MCF 10A (cell line): ENCODE results near the gene UROS. TPM values are rescaled to one million over a fixed set of nuclear protein-coding genes. Genes with fewer than 3 reads are reported as not detected.

ENCODE experiments used
- BruUV-seq: library from RNA; stranded (reverse); fragments of 400-500 nt; replicated peaks from 2 replicates; lab custom pipeline; 2021; lab: Mats Ljungman, UMichigan
- CTCF ChIA-PET: fragments of 300-600 bp; sonication (Branson Sonifier 250); formaldehyde crosslinking; extraction: SDS; loops from one replicate; lab custom pipeline; 2021; ENCODE audit warnings: antibody characterized with exemption, inconsistent platforms; lab: Yijun Ruan, JAX
- POLR2A ChIA-PET: fragments of 300-600, 350-650 bp; sonication (Branson Sonifier 250); formaldehyde crosslinking; extraction: SDS; loops from one replicate; lab custom pipeline; 2020; ENCODE audit warnings: antibody characterized with exemption, inconsistent platforms; lab: Yijun Ruan, JAX
- DNase-seq: peaks from one replicate; pipeline ENCODE4 v3.0.0-alpha.2; 2018; ENCODE audit not compliant: unreplicated experiment
- H3K27ac Mint-ChIP-seq: one replicate; pipeline ENCODE4 v1.8.0; 2022; ENCODE audit warnings: mild to moderate bottlenecking, low read depth, mixed read lengths; ENCODE audit not compliant: unreplicated experiment
- H3K27me3 Mint-ChIP-seq: one replicate; pipeline ENCODE4 v1.8.0; 2022; ENCODE audit warnings: mixed read lengths; ENCODE audit not compliant: insufficient read depth, unreplicated experiment
- H3K36me3 Mint-ChIP-seq: one replicate; pipeline ENCODE4 v1.8.0; 2022; ENCODE audit warnings: mild to moderate bottlenecking, moderate library complexity, mixed read lengths; ENCODE audit not compliant: insufficient read depth, unreplicated experiment
- H3K4me1 Mint-ChIP-seq: one replicate; pipeline ENCODE4 v1.8.0; 2022; ENCODE audit warnings: mixed read lengths; ENCODE audit not compliant: insufficient read depth, unreplicated experiment
- H3K4me3 Mint-ChIP-seq: one replicate; pipeline ENCODE4 v1.8.0; 2022; ENCODE audit warnings: mild to moderate bottlenecking, moderate library complexity, mixed read lengths; ENCODE audit not compliant: unreplicated experiment
- H3K9me3 Mint-ChIP-seq: one replicate; pipeline ENCODE4 v1.8.0; 2022; ENCODE audit warnings: mixed read lengths; ENCODE audit not compliant: unreplicated experiment
- intact Hi-C: fragments of 100-400 bp; cut with micrococcal nuclease; formaldehyde crosslinking; loops from 2 replicates; pipeline ENCODE4 v1.14.1; 2022
- total RNA-seq: library from RNA; stranded (reverse); gene quantifications from 2 replicates; pipeline ENCODE4 v1.2.3, GENCODE V29; 2022
- TF ChIP-seq, protein P1 (sequence below): fragments of 200-600 bp; IDR thresholded peaks from one replicate; pipeline ENCODE4 v1.8.0; 2022; ENCODE audit warnings: antibody characterized with exemption, mild to moderate bottlenecking; ENCODE audit not compliant: unreplicated experiment

UROS gene
- total RNA-seq, 1 experiment from 2014 or later, result 64.4 TPM

DNA sequence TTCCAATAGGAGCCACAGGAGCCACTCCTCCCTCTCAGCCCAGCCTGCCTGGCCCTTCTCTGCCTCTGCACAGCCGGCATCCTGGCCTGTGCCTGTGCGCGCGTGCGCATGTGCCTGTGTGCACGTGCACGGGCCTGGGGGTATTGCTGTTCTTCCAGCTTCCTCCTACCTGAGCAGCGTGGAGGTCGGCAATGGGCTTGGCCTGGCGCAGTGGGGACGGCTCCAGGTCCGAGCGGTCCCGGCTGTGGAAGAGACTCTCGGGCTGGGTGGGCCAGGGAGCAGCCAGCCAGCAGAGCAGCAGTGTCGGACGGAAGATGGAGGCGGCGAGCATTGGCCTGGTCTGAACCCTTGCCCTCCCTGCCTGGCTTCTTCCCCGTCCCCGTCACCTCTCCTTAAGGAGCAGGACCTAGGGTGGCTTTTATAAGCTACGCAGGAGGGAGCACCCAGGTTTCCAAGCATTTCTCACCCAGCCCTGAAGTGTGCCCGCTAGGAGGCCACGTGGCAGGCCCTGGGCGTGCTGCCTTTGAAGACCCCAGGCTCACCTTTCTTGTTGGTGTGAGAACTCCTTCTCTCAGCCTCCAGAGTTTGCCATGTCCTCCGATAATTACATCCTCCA lies 47.5 kb downstream of the UROS start, which contains the start of gene MMP21:
TSS of gene MMP21 (minus strand) at position 331 of the 616 bp plus-strand sequence. CDS start at position 331, 0 bp downstream.
- ChIA-PET POLR2A (no interaction called here), CTCF (no interaction called here)
- BruUV-seq, result no TSS peak

DNA sequence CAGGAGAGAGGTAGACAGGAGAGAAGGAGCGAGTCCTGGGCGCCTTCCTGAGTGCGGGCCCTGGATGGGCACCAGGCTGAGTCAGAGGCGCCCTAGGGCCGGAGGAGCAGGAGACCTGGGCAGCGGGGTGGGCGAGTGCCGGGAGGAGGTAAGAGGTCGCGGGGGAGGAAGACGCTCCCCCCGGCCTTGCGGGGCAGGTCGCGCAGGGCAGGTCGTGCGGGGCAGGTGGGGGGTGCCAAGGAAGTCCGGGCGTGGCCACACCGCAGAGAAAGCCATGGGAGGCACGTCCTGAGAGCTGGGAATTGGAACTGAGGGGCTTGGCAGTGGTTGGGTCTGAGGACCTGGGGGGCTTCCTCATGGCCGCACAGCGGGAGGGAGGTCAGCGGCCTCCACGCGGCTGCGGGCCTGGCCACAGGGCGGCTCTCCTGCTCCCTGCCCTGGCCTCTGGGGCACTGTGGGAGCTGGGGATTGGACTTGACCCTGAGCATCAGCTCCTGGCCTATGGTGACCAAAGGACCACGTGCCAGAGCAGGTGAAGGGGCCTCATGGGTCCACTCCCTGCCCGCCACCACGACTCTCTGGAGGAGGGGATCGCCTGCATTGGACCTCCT lies 48.4 kb downstream of the UROS start:
- Mint-ChIP-seq H3K4me1 (peaks cover 6% of the 10 kb centered on the region), H3K36me3 (no peaks in the 10 kb centered on the region), H3K27me3 (peaks cover 31% of the 10 kb centered on the region), H3K9me3 (peaks cover 7% of the 10 kb centered on the region), H3K27ac (peak overlapping the region; percentile 7), H3K4me3 (no peak overlapping the region)
- ChIA-PET CTCF (no interaction called here), POLR2A (no interaction called here)
- no TSS peak for BruUV-seq
- TF ChIP-seq, protein P1, sequence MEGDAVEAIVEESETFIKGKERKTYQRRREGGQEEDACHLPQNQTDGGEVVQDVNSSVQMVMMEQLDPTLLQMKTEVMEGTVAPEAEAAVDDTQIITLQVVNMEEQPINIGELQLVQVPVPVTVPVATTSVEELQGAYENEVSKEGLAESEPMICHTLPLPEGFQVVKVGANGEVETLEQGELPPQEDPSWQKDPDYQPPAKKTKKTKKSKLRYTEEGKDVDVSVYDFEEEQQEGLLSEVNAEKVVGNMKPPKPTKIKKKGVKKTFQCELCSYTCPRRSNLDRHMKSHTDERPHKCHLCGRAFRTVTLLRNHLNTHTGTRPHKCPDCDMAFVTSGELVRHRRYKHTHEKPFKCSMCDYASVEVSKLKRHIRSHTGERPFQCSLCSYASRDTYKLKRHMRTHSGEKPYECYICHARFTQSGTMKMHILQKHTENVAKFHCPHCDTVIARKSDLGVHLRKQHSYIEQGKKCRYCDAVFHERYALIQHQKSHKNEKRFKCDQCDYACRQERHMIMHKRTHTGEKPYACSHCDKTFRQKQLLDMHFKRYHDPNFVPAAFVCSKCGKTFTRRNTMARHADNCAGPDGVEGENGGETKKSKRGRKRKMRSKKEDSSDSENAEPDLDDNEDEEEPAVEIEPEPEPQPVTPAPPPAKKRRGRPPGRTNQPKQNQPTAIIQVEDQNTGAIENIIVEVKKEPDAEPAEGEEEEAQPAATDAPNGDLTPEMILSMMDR, result no peak
- DNase-seq, result no peak
- intact Hi-C loops, result no loop called here

More for the DNA sequence above, 47.5 kb downstream of the UROS start, which contains the start of gene MMP21:
- peaks cover 31% of the 10 kb centered on the region for H3K27me3 Mint-ChIP-seq
- no peak for DNase-seq
- H3K4me1 Mint-ChIP-seq, result peaks cover 6% of the 10 kb centered on the region
- no peaks in the 10 kb centered on the region for H3K36me3 Mint-ChIP-seq
- H3K27ac Mint-ChIP-seq, result peak within 1 kb of the TSS; percentile 7
- H3K9me3 Mint-ChIP-seq, result peaks cover 7% of the 10 kb centered on the region
- H3K4me3 Mint-ChIP-seq, result no peak within 1 kb of the TSS
- intact Hi-C loops, result no loop called here
- TF ChIP-seq, protein P1, result no peak

DNA sequence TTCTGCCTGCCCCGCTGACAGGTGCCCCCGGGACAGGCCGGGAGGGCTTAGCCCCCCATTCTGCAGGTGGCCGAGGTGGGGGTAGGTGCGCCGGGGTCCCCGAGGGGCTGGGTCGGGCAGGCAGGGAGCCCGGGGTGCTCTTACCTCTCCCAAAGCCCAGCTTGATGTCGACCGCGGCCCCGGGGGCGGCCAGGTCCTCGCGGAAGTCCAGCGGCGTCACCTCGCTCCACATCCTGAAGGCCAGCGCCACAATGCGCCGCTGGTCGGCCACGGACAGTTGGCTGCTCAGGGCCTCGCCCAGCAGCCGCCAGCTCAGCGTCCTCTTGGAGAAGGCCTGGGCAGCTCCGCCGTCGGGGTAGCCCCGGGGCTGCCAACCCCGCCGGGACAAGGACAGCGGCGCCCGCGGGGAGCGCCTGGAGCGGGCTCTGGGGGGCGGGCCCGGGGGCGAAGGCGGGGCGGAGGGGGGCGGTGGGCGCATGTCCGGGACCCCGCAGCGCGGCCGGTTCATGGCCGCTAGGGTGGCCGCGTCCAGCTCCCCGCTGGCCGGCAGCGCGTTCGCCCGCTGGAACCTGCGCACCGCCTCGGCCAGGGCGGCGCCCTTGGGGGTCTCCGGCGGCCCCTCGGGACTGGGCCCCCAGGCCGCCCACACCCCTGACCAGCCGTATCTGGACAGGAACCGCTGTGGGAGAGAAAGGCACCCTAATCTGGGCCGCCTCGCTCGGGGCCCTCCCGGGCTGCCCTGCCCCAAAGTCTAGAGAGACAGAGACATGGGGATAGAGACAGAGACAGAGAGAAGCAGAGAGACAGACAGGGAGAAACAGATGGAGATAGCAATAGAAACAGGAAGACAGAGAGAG lies 49.1 kb downstream of the UROS start:
- H3K36me3 Mint-ChIP-seq, result no peaks in the 10 kb centered on the region

More for the DNA sequence above, 49.1 kb downstream of the UROS start:
- no TSS peak for BruUV-seq
- TF ChIP-seq, protein P1, result no peak
- POLR2A ChIA-PET, result no interaction called here
- CTCF ChIA-PET, result no interaction called here
- Mint-ChIP-seq H3K27ac (peak overlapping the region; percentile 7), H3K9me3 (peaks cover 7% of the 10 kb centered on the region), H3K4me1 (peaks cover 6% of the 10 kb centered on the region), H3K4me3 (no peak overlapping the region), H3K27me3 (peaks cover 31% of the 10 kb centered on the region)
- DNase-seq, result no peak
- intact Hi-C loops, result no loop called here
